Esophagus mucosa (tissue), 1 donor: Measurements from ENCODE around the gene DSTYK. TPM values are rescaled to one million over a fixed set of nuclear protein-coding genes. Genes with fewer than 3 reads are reported as not detected.
A peak's percentile ranks its signal among the peaks of the same experiment; 100 is the strongest.

Experiments
- ATAC-seq: fragments of 200-7000 bp; cut with Tn5 transposase; one replicate; pipeline ENCODE4 v1.9.1; 2020
- total RNA-seq: library from RNA; stranded (reverse); gene quantifications from one replicate; pipeline ENCODE4 v1.2.4, GENCODE V29; 2023
- donor health status: DM: yes; HTN: yes; CAD: no.

The DSTYK gene, protein sequence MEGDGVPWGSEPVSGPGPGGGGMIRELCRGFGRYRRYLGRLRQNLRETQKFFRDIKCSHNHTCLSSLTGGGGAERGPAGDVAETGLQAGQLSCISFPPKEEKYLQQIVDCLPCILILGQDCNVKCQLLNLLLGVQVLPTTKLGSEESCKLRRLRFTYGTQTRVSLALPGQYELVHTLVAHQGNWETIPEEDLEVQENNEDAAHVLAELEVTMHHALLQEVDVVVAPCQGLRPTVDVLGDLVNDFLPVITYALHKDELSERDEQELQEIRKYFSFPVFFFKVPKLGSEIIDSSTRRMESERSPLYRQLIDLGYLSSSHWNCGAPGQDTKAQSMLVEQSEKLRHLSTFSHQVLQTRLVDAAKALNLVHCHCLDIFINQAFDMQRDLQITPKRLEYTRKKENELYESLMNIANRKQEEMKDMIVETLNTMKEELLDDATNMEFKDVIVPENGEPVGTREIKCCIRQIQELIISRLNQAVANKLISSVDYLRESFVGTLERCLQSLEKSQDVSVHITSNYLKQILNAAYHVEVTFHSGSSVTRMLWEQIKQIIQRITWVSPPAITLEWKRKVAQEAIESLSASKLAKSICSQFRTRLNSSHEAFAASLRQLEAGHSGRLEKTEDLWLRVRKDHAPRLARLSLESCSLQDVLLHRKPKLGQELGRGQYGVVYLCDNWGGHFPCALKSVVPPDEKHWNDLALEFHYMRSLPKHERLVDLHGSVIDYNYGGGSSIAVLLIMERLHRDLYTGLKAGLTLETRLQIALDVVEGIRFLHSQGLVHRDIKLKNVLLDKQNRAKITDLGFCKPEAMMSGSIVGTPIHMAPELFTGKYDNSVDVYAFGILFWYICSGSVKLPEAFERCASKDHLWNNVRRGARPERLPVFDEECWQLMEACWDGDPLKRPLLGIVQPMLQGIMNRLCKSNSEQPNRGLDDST
- 5.7 TPM for total RNA-seq

DNA sequence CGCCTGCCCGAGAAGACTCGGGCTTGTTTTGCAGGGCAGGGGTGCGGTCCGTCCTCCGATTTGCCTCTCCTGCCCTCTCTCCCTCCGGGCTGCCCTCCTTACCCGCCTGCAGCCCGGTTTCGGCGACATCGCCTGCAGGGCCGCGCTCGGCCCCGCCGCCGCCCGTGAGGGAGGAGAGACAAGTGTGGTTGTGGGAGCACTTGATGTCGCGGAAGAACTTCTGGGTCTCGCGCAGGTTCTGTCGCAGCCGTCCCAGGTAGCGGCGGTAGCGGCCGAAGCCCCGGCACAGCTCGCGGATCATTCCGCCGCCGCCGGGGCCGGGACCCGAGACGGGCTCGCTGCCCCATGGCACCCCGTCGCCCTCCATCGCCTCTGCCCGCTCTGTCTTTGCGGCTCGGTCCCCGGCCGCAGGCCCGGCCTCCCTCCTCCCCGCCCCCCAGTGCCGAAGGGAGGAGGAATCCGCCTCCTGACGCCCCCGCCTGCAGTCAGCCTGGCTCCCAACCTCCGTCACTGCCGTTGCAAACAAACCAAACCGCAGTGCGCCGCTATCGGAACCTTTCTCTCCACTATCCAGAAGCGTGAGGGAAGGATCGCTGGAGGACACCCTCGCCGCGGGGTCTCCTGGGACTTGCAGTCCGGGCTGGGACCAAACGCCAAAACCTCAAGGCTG, at the start of gene DSTYK:
Gene DSTYK (minus strand): TSS at position 534 of the 670 bp plus-strand sequence. CDS start 167 bp downstream, at position 367.
- ATAC-seq, result peak; percentile 96

DNA sequence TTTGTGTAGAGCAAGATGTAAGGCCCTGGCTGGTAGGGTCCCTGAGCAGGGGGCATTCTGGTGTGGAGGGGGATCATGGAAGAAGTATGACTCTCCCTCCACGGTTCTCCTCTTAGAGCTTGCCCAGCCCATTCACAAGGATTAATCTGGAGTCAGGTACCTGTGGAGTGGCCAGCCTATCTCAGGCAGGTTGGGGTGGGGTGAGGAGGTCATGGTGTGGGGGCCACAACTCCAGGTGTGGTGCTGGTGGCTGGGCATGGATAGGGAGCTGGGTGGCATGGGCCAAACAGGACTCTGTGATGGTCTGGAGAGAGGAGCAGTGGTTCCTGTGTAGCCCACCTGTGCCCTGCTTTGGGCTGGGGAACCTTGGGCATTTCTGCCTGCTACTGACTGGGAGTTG, 48.5 kb upstream of the DSTYK start:
- no peak for ATAC-seq

DNA sequence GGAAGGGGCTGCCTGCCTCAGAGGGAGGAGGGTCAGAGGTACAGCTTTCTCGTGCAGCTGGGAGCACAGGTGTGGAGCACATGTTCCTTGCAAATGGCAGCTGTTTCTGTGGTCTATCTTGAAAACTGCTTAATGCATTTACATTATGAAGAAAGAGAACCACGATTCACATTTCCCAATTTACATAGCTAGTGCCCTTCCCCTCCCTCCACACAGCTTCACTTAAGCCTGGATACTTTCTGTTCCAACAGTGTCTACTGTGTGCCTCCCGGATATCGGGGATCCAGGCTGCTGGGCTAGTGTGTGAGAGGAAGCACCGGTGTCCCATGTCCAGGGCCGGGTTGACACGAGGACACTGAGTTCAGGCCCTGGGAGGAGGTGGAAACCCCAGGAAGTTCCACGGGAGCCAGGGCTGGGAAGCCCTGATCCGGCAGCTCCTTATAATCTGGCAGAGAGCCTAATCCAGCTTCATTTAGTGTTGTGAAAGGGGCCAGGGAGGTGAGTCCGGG, 47.9 kb upstream of the DSTYK start:
- ATAC-seq, result peak; percentile 30

- peak; percentile 79 for ATAC-seq
Measured at GRCh38 chr1:205258719-205259118, 47.2 kb upstream of the DSTYK start.

DNA sequence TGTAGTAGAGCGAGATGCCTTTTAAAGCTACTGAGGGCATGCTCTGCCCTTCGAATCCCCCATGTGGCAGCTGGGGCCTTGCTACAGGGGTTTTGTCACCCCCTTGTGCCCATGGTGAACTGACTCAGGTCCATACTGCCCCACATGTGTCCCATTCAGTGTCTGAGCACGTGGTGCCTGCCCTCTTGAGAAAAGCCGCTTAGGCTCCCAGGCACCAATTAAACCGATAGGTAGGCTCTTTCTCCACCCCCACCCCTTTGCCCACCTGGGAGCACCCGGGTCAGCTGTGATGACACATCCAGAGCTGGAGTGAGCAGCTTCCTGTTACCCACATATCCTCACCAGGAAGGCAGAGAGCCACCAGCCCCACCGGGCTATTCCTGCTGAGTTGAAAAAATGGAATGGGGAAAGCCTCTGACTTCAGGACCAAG, 46.8 kb upstream of the DSTYK start:
- peak; percentile 50 for ATAC-seq

DNA sequence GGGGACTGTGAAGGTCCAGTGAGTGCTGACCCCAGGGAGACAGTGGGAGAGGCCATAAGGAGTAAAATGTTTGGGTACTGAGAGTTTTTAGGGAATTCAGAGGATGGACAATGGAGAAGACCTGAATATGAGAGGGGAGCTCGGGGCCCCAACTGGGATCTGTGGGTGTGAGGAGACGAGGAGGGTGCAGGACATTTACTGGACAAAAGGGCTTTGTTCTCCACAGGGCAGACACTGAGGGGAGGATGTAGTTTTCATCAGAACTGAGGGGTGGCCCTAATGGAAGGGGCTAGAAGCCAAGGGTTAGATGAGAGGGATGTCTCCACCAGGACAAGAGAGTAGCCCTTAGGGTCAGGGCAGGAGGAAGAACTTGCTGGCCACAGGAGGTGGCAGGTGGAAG, 46.2 kb upstream of the DSTYK start:
- ATAC-seq, result no peak

- ATAC-seq, result no peak
Measured at GRCh38 chr1:205256951-205257625, 45.6 kb upstream of the DSTYK start.

GRCh38 chr1:205255941-205256780, 44.7 kb upstream of the DSTYK start:
- peak; percentile 84 for ATAC-seq

- ATAC-seq, result no peak
Measured at GRCh38 chr1:205251576-205251975, 40.1 kb upstream of the DSTYK start.

DNA sequence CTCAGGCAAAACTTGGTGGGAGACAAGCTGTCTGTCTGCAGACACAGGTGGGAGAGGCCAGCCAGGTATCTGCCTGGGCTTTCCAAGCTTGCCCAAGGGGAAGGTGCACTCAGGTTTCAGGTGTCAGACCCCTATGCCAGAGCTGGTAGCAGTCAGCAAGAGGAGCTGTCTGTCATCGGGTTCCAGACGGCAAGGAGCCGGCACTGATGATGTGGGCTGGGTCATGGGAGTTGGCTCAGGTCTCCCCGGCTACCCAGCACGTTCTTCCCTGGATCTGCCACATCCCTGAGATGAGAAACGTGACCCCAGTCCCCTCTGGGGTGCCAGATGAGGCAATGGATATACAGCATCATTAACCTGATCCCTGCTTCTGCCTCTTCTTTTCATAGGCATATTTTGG, 39.2 kb upstream of the DSTYK start:
- no peak for ATAC-seq

- ATAC-seq, result no peak
Measured at GRCh38 chr1:205249651-205250050, 38.1 kb upstream of the DSTYK start.

DNA sequence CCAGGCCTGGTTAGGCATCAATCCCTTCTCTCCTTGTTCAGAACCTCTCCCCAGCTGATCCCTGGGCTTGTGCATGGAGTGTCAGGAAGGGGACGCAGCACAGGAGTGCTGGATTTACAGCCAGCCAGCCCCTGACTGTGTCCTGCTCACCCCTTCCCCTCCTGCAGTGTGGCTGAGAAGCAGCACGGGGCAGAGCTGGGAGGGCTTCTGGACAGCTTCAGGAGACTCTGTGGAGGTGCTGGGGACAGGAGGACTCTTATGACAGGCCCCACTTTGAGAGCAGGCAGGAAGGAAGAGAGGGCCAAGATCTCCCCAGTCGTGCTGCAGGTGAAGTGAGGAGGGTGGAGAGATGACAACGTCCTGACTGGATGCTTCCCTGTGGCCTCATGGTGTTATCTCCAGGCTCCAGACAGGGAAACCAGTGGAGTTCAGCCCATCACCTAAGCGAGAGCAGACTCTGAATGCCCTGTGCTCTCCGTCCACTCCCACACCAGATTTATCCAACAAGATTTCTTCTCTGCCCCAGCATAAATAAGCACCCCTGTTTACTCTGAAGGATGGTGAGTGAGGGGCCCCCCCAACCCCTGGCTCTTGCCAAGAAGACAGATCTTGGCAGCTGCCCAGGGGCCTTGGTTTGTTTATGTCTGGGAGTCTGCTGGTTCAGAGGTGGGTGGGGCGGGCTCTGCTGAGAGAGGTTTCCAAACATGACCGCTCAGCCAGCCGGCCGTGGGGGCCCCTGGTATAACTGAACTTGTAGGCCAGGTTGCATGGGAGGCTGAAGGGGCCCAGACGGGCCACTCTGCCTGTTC, 37.5 kb upstream of the DSTYK start:
- ATAC-seq, result no peak

- ATAC-seq, result no peak
Measured at GRCh38 chr1:205247130-205247921, 35.8 kb upstream of the DSTYK start.

DNA sequence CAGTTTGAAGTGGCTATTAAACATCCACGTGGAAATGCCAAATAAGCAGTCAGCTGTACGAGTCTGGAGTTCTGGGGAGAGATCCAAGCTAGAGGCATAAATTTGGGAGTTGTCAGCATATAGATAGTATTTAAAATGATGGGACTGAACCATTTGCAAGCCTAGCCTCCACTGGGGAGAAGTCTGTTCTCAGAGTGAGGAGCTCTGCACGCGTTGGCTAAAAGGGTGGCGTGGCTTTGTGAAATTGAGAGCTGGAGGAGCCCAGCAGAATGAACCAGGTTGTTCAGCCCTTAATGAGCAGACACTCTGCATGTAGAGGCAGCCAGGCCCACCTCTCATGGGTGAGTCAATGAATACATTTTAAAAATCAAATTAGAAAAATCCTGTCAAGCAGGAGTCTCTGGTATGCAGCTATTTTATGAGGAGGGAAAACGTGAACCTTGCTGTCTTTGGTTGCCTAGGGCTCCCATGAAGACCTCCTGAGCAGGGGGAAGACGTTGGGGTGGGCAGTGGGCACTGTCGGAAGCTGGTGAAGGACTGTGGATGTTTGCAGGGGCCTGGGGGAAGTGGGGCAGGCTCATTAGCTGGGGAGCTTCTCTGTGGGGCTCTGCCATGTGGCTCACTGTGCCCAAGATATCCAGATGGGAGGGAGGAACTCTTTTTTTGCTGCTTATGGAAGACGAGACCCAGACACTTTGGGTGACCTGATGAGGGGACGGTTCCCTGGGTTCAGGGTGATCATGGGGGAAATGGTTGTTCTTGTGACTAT, 35.0 kb upstream of the DSTYK start:
- no peak for ATAC-seq

- ATAC-seq, result no peak
Measured at GRCh38 chr1:205245096-205245495, 33.6 kb upstream of the DSTYK start.

- ATAC-seq, result no peak
Measured at GRCh38 chr1:205244384-205244783, 32.9 kb upstream of the DSTYK start.

- no peak for ATAC-seq
Measured at GRCh38 chr1:205243350-205244191, 32.1 kb upstream of the DSTYK start.
